Erythroblast (primary cell): ENCODE data around the gene CYP2A6.
"Not testable (repeated sequence)": the region's sequence is repeated elsewhere in the genome, so short reads cannot be mapped to it uniquely, and the experiment has no call there.

Source experiments
- GATA1 ChIP-seq: IDR thresholded peaks from 2 replicates; pipeline ENCODE4 v1.6.1; 2011; ENCODE audit warnings: low read depth, mild to moderate bottlenecking, control low read depth, low read length, moderate library complexity
- POLR2A ChIP-seq: IDR thresholded peaks from 2 replicates; pipeline ENCODE4 v1.6.1; 2011; ENCODE audit warnings: mild to moderate bottlenecking, low read length

- TF ChIP-seq POLR2A, GATA1: not testable (repeated sequence)
These were observed 29.1 kb upstream of the CYP2A6 start for GRCh38 chr19:40879349-40879748.
